NCI-H146 treated with DMSO at 0.1 percent for 48 hours (cell line): Measurements from ENCODE around the gene ADGRD2.
"Not testable (repeated sequence)": the region's sequence is repeated elsewhere in the genome, so short reads cannot be mapped to it uniquely, and the experiment has no call there.

Source experiments
- DNase-seq: peaks from one replicate; lab custom pipeline; 2025; ENCODE audit not compliant: unreplicated experiment; lab: John Stamatoyannopoulos, UW

ADGRD2 gene

DNA sequence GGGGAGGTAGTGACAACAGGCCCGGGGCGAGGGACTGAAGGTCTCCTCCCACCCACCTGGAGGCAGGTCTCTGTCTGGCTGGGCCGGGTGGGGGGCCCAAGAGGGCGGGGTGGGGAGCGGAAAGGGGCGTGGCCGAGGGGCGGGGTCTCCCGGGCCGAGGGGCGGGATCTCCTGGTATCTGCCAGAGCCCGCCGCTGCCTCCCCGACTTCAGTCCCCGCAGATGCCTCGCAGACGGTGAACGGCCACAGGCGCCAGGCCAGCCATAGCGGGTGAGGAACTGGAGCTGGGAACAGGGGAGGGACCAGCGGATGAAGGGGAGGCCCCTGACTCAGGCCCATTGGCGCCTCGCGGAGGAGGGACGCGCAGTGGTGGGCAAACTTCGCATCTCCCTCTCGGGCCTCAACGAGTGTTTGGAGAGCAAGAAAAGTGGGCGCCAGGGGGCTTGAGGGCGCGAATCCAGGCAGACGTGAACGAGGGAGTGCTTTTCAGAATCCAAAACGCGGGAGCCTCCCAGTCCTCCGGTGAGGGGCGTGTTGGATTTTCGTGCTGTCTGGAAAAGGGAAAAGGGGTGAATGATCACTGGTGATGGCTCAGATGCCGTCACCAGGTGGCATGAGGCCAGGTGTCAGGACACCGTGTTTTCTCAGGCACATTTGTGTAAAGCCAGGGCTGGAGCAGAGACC lies at the start of gene ADGRD2:
ADGRD2 (plus strand) TSS at position 211 of the 684 bp plus-strand sequence. CDS start 1,216 bp downstream, outside the sequence.
- DNase-seq = peak; percentile 31

DNA sequence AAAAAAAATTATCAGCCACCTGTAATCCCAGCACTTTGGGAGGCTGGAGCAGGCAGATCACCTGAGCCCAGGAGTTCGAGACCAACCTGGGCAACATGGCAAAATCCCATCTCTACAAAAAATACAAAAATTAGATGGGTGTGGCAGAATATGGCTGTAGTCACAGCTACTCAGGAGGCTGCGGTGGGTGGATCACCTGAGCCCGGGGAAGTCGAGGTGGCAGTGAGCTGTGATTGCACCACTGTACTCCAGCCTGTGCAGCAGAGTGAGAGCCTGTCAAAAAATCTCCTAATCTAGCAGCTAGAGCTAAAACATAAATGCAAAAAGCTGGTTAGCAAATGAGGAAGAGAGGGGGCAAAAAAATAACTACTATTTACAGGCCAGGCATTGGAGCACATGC lies 47.0 kb upstream of the ADGRD2 start:
- no peak for DNase-seq

- no peak for DNase-seq
Measured at GRCh38 chr9:124409410-124409809, 40.8 kb upstream of the ADGRD2 start.

DNA sequence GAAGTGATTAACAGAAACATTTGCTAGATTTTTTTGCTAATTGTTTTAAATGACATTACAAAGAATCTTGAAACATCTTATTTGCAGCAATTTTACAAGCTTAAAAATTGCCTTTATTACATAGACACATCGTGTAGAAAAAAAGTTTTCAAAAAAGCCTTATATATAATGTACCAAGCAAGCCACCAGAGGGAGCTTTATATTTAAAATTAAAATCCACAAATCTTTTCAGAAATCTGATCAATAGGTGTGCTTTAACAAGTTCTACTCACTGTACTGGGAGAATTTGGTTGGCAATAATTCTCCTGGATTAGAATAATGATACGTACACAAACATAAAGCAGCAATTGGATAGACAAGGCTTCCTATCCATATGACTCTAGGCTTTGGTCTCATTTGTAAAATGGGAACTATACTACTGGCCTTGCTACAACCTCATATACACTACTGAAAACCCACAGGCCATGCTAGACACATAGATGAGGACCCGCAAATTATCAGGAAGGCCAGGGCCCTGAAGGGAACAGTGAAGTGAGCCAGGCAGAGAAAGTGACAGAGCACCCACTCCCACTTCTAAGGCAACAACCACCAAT lies 39.8 kb upstream of the ADGRD2 start:
- no peak for DNase-seq

DNA sequence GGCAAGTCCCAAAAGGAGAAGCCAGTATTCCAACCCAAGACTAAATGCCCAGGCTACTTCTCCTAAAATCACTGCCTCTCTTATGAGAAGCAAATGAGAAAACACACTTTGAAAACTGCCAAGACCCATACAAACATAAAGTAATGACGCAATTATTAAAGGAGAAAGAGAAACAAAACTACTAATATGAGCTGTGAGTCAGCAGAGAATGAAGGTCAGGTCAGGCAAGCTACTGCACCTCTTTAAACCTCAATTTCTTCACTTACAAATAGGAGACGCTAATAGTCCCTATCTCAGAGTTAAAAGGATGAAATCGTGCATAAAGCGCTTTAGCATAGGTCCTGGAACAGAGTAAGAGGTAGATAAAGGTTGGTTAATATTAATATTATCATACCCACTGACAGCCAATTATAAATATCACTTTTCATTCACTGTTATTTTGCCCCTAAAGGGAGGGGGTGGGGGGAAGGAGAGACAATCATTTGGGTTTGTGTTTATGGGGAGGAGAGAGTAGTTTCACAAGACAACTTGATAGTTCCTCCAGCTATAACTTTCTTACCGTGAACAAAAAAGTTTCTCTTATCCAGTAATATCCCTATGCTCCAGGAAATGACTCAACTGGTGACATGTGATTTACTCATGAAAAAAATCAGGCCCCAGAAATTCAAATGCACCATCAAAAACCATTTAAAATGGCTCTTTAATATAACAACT lies 38.6 kb upstream of the ADGRD2 start:
- no peak for DNase-seq

GRCh38 chr9:124412228-124412575 lies 38.0 kb upstream of the ADGRD2 start:
- DNase-seq = no peak

DNA sequence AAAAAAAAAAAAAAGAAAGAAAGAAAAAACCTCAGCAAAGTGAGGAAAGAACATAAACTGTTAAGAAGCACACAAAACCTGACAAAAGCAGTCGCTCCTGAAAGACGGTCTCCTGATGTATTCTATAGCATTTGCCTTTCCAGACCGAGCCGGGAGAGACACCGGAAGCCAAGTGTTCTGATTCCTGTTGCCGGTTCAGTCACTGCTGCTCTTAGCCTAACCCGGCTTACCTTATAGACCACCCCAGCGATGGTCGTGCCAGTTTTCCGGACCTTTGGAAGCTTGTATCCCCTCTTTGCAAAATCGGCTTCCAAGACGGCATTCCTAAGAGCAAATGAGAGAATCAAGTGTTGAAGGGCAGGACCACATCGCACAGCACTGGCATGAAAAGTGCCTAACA lies 35.6 kb upstream of the ADGRD2 start:
- DNase-seq = no peak

- peak; percentile 79 for DNase-seq
Measured at GRCh38 chr9:124415102-124415851, 35.0 kb upstream of the ADGRD2 start, which contains the start of gene PSMB7. Gene PSMB7 (minus strand): TSS chr9:124415442. CDS start chr9:124415425, 17 bp downstream.

- DNase-seq = no peak
Measured at GRCh38 chr9:124415852-124416484, 34.3 kb upstream of the ADGRD2 start.

DNA sequence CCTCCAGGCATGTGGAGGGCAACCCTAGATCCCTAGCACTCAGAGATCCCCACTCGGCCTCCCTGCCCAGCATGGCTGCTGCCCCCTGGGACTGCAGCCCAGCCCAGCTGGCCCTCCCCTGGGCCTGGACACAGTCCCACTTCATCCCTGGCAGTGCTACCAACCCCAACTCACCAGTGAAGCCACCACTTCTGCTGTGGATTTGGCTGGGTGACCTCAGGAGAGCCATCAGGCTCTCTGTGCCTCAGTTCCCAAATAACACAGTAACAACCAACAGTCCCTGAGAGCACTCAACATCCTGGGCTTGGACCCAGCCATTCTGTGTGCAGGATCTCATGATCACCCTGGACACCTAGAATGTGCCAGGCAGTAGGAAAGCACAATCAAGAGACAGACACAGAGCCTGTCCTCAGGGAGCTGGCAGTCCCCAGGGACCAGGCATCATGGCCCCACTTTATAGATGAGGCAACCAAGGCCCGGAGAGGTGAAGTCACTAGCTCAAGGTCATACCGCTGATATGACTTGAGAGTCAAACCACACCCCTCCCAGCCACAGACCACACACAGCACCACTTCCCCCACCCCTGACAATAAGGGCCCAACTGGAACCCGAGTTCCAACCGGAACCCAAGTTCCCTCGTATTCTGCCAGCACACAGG lies 30.3 kb upstream of the ADGRD2 start:
- no peak for DNase-seq

GRCh38 chr9:124420991-124421543 lies 29.2 kb upstream of the ADGRD2 start:
- peak; percentile 2 for DNase-seq

- DNase-seq = no peak
Measured at GRCh38 chr9:124423155-124423554, 27.1 kb upstream of the ADGRD2 start.

DNA sequence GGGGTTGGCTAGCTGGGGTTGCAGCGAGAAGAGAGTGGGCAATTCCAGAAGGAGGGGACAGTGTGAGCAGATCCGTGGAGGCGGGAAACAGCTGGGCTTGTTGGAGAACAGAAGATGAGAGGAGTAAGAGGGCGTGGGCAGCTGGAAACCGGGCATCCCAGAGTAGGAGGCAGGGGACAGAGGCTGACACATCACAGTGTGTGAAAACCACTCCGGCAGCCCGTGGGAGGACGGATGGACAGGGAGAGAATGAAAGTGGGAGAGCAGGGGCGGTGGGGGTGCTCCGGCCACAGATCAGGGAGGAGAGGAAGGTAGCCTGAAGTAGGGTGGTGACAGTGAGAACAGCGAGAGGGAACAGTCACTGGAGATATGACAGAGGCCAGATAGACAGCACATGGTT lies 26.7 kb upstream of the ADGRD2 start:
- no peak for DNase-seq

GRCh38 chr9:124425733-124426132 lies 24.5 kb upstream of the ADGRD2 start:
- DNase-seq = not testable (repeated sequence)

DNA sequence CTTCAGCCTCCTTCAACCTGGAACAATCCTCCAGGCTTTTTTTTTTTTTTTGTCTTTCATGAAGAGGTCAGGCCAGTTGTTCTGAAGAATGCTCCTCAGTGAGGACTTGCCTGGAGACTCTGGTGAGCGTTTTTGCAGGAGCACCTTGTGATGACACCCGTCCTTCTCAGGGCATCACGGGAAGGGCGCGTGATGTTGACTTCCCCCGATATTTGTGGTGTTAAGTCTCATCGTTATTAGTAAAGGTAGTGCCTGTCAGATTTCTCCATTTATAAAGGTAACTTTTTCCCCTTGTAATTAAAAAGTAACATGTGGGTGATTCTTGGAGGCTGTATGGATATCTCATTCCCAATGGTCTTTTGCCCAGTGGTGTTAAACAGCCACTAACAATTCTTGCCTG lies 23.9 kb upstream of the ADGRD2 start:
- no peak for DNase-seq

- DNase-seq = no peak
Measured at GRCh38 chr9:124427281-124427680, 23.0 kb upstream of the ADGRD2 start.

GRCh38 chr9:124428751-124429529 lies 21.3 kb upstream of the ADGRD2 start:
- no peak for DNase-seq

GRCh38 chr9:124429530-124429867 lies 20.8 kb upstream of the ADGRD2 start:
- DNase-seq = no peak

DNA sequence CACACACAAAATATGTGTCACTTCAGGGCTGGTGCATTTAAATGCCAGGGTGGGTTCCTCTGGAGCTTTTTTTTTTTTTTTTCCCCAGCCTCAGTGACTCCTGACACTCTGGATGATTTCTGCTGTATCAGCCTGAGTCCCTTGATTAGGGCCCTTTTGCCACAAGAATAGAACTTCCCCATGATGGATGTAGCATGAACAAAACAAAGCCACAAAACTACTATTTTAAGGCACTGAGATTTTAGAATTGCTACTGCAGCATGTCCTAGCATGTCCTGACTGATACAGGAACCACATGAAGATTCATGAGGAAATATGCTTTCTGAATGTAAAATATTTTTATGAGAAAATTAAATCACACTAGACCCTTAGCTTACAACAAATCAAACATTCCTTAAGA lies 13.9 kb upstream of the ADGRD2 start:
- DNase-seq = no peak

DNA sequence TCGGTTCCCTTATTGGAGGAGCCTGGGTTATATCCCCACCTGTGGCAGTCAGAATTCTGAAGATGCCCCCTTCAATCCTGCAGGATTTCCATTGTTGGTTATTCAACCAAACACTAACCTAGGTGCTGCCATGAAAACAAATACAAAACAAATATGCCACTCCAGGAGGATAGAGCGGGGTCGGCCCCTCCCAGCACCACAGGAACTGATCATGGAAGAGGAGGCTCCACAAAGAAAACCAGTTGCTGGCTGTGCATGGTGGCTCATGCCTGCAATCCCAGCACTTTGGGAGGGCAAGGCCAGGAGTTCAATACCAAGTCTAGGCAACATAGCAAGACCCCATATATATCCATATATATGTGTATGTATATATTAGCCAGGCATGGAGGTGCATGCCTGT lies 13.2 kb upstream of the ADGRD2 start:
- no peak for DNase-seq
